GM12878 (cell line): ENCODE results near the gene VCAN. TPM values are rescaled to one million over a fixed set of nuclear protein-coding genes. Genes with fewer than 3 reads are reported as not detected.

Experiments
- ATAC-seq: fragments of 200-7000 bp; cut with Tn5 transposase; 3 replicates; pipeline ENCODE4 v1.9.1; 2020; ENCODE audit warnings: mild to moderate bottlenecking, moderate library complexity
- BruUV-seq: library from RNA; stranded (reverse); fragments of 400-500 nt; replicated peaks from 2 replicates; lab custom pipeline; 2021; lab: Mats Ljungman, UMichigan
- CTCF ChIA-PET: fragments of 300-600 bp; sonication (Branson Sonifier 250); formaldehyde crosslinking; extraction: SDS; loops from one replicate; lab custom pipeline; 2021; ENCODE audit warnings: inconsistent platforms; lab: Yijun Ruan, JAX
- POLR2A ChIA-PET: fragments of 350-600 bp; formaldehyde crosslinking; extraction: SDS; loops from one replicate; lab custom pipeline; 2021; ENCODE audit warnings: inconsistent platforms; lab: Charles Lee
- RAD21 ChIA-PET: fragments of 300-600 bp; sonication (Branson Sonifier 250); formaldehyde crosslinking; loops from one replicate; lab custom pipeline; 2023; ENCODE audit warnings: antibody characterized with exemption; ENCODE audit not compliant: unreplicated experiment; lab: Charles Lee
- SMC1A ChIA-PET: fragments of 300-600 bp; sonication (Branson Sonifier 250); formaldehyde crosslinking; loops from one replicate; lab custom pipeline; 2023; ENCODE audit not compliant: unreplicated experiment, uncharacterized antibody; lab: Charles Lee
- DNase-seq: peaks from one replicate; pipeline ENCODE4 v3.0.0-alpha.2; 2011; ENCODE audit warnings: low read depth, low spot score
- FAIRE-seq: peaks from 3 replicates; lab custom pipeline; 2011; peaks lifted over from hg19 to GRCh38; lab: Jason Lieb, UNC
- H2AFZ ChIP-seq: 2 replicates; pipeline ENCODE4 v1.6.0; 2011; ENCODE audit warnings: low read depth, low read length, control low read depth; ENCODE audit not compliant: control insufficient read depth
- H3K27ac ChIP-seq: 2 replicates; pipeline ENCODE4 v1.5.1; 2011; ENCODE audit warnings: control low read depth; ENCODE audit not compliant: control insufficient read depth, insufficient read depth
- H3K27me3 ChIP-seq, 2 experiments: replicated peaks in 1 of 2; 2 replicates each; pipeline versions ENCODE4 v1.6.0 to v1.6.1; 2011; ENCODE audit warnings: low read length in 1 of 2; ENCODE audit not compliant: control insufficient read depth in 2 of 2, insufficient read depth in 2 of 2
- H3K36me3 ChIP-seq, 2 experiments: 2 replicates each; pipeline ENCODE4 v1.5.1; 2011; ENCODE audit warnings: low read length in 1 of 2; ENCODE audit not compliant: control insufficient read depth in 2 of 2, insufficient read depth in 2 of 2
- H3K4me1 ChIP-seq: 2 replicates; pipeline ENCODE4 v1.6.1; 2011; ENCODE audit warnings: mild to moderate bottlenecking, low read length, moderate library complexity, mixed read lengths; ENCODE audit not compliant: control insufficient read depth, insufficient read depth
- H3K4me2 ChIP-seq: 2 replicates; pipeline ENCODE4 v1.6.0; 2011; ENCODE audit warnings: control low read depth; ENCODE audit not compliant: control insufficient read depth, insufficient read depth
- H3K4me3 ChIP-seq: fragments of 200-600 bp; sonication (generic); 2 replicates; pipeline ENCODE4 v1.5.1; 2016
- H3K79me2 ChIP-seq: 2 replicates; pipeline ENCODE4 v1.6.0; 2011; ENCODE audit warnings: low read length; ENCODE audit not compliant: control insufficient read depth, insufficient read depth
- H3K9ac ChIP-seq: 2 replicates; pipeline ENCODE4 v1.8.0; 2011; ENCODE audit warnings: low read length, control low read depth, mixed read lengths; ENCODE audit not compliant: control insufficient read depth, insufficient read depth
- H3K9me3 ChIP-seq: replicated peaks from 3 replicates; pipeline ENCODE4 v1.5.1; 2011; ENCODE audit warnings: mild to moderate bottlenecking, low read length; ENCODE audit not compliant: control insufficient read depth, insufficient read depth
- H4K20me1 ChIP-seq: 2 replicates; pipeline ENCODE4 v1.6.0; 2011; ENCODE audit not compliant: control insufficient read depth, insufficient read depth
- CHD4 ChIP-seq: fragments of 200-600 bp; sonication (generic); IDR thresholded peaks from 2 replicates; pipeline ENCODE4 v1.6.1; 2016; ENCODE audit warnings: mild to moderate bottlenecking
- CREB1 ChIP-seq: IDR thresholded peaks from 2 replicates; pipeline ENCODE4 v1.6.1; 2012; ENCODE audit warnings: low read depth, mild to moderate bottlenecking, inconsistent platforms
- DPF2 ChIP-seq: fragments of 450-650 bp; IDR thresholded peaks from 2 replicates; pipeline ENCODE4 v1.6.1; 2017; ENCODE audit warnings: mild to moderate bottlenecking
- EP300 ChIP-seq, 2 experiments: fragments of 150-350 bp in 1 of 2; IDR thresholded peaks; 2 replicates each; pipeline ENCODE4 v1.6.1; 2011 to 2012; ENCODE audit warnings: low read depth in 2 of 2, low read length in 2 of 2, borderline replicate concordance in 1 of 2, improper control_type of control experiment in 1 of 2, inconsistent platforms in 1 of 2; ENCODE audit not compliant: control insufficient read depth in 1 of 2
- ESRRA ChIP-seq: IDR thresholded peaks from 2 replicates; pipeline ENCODE4 v1.6.1; 2012; ENCODE audit warnings: mild to moderate bottlenecking, low read length, improper control_type of control experiment
- HDAC2 ChIP-seq: fragments of 200-600 bp; sonication (generic); IDR thresholded peaks from 2 replicates; pipeline ENCODE4 v1.6.1; 2017
- IKZF2 ChIP-seq, 2 experiments: fragments of 450-650 bp; IDR thresholded peaks; 2 replicates each; pipeline ENCODE4 v1.6.1; 2017; ENCODE audit warnings: mild to moderate bottlenecking in 2 of 2, moderate library complexity in 2 of 2
- NFYA ChIP-seq: IDR thresholded peaks from 2 replicates; pipeline ENCODE4 v1.6.1; 2011; ENCODE audit warnings: low read depth, mild to moderate bottlenecking, low read length, improper control_type of control experiment, borderline replicate concordance
- RCOR1 ChIP-seq: conservative IDR thresholded peaks from 2 replicates; pipeline ENCODE4 v1.6.1; 2012; ENCODE audit warnings: low read depth, low read length, improper control_type of control experiment
- TARDBP ChIP-seq: IDR thresholded peaks from 2 replicates; pipeline ENCODE4 v1.6.1; 2016; ENCODE audit warnings: borderline replicate concordance
- TBL1XR1 ChIP-seq: IDR thresholded peaks from 2 replicates; pipeline ENCODE4 v1.6.1; 2012; ENCODE audit warnings: low read depth, low read length, improper control_type of control experiment
- WGBS: methylation state at CpG from one replicate; pipeline ENCODE4 v1.1.6; 2016; ENCODE audit warnings: low lambda C conversion rate; ENCODE audit not compliant: insufficient replicate concordance, insufficient coverage; ENCODE audit errors: missing lambda C conversion rate; 5-methylcytosine and 5-hydroxymethylcytosine counted together
- in situ Hi-C: fragments of 300-500 bp; cut with MboI; formaldehyde crosslinking; loops from 9 replicates; pipeline ENCODE4 v1.14.3; 2018; ENCODE audit warnings: mixed read lengths
- intact Hi-C: fragments of 100-400 bp; cut with micrococcal nuclease; formaldehyde crosslinking; loops from one replicate; pipeline ENCODE4 v1.14.2; 2022; ENCODE audit not compliant: unreplicated experiment
- polyA plus RNA-seq, 11 experiments: library from polyadenylated mRNA; depleted of rRNA in 4 of 11; unstranded in 6 of 11; stranded (reverse) in 5 of 11; fragments of >200 nt; fragmentation: Nextera tagmentation in 4 of 11; fragmentation: Illumina TruSeq in 1 of 11; extraction: Ambion mirVana in 4 of 11; extraction: Trizol in 1 of 11; gene quantifications; 1 replicate in 1 of 11; 2 replicates in 10 of 11; pipeline versions ENCODE4 v1.2.1 to v1.2.3, GENCODE V29; 2011 to 2016; ENCODE audit warnings: inconsistent platforms in 2 of 11, missing spikeins in 2 of 11, low read depth in 1 of 11
- total RNA-seq, 4 experiments: library from RNA; depleted of rRNA in 3 of 4; stranded (reverse); fragments of >200 nt in 3 of 4; fragmentation: Illumina TruSeq in 1 of 4; extraction: Trizol in 1 of 4; gene quantifications; 2 replicates each; pipeline versions ENCODE4 v1.2.1 to v1.2.3, GENCODE V29; 2013 to 2021
- TF ChIP-seq, protein P1 (sequence below): fragments of 450-650 bp; formaldehyde crosslinking; IDR thresholded peaks from 2 replicates; pipeline ENCODE4 v1.4.0; 2022; ENCODE audit warnings: mild to moderate bottlenecking, moderate library complexity
- TF ChIP-seq, protein P2 (sequence below): fragments of 450-650 bp; IDR thresholded peaks from 2 replicates; pipeline ENCODE4 v1.6.1; 2016; ENCODE audit warnings: mild to moderate bottlenecking

VCAN gene
- total and polyA plus RNA-seq, 10 of the 15 experiments (the other 5 are each of a cell fraction or from before 2014, with no cell fraction given), result 1.2 to 15.2 (median 4.5) TPM

DNA sequence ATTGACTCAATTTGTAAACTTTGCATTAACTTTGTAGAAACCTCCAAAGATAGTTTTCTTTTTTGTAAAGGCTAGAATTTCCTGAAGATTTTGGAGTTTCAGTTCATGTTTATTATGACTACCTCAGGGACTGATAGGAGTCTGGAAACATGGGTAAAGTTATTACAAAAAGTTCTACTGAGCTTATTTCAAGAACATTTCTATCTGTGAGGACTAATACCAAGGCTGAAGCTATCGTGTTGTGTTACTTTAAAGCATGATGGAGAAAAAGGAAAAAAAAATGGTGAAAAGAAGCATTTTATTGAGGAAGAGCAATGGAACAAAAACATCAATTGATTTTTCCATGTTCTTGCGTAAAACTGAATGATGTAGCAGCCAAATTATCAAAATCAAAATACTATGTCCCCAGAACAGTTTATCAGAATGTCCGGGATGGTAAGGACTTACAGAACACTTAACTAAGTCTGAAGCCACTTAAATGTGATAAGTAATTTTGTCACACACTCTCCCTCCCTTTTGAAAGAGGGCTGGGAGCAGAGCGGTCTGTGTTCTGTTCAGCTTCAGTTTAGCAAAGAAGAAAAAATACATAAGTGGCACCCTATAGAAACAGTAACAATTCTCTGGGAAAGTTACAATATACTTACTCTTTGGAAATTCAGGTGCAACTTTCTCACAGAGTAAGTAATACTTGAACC, 25.1 kb upstream of the VCAN start:
- WGBS, result 68% methylated on average over 4 of the region's 4 CpGs
- ATAC-seq (no peak), DNase-seq (no peak), FAIRE-seq (no peak)
- no peak for TF ChIP-seq ESRRA
- Histone ChIP-seq H2AFZ (no peak overlapping the region), H3K4me1 (no peaks in the 10 kb centered on the region), H3K4me2 (no peak overlapping the region), H3K9ac (no peak overlapping the region), H3K4me3 (no peak overlapping the region), H3K79me2 (no peaks in the 10 kb centered on the region), H3K36me3 (no peaks in the 10 kb centered on the region), H4K20me1 (no peaks in the 10 kb centered on the region), H3K9me3 (no peaks in the 10 kb centered on the region; the same call in 2 of the 3 replicates), H3K27me3 (no peaks in the 10 kb centered on the region), H3K27ac (no peak overlapping the region)
- ChIA-PET SMC1A (interaction anchor here (1.0 kb wide), 1 partner anchor 20 kb away, joined by 3 read pairs; no protein-coding TSS in a partner anchor), POLR2A (no interaction called here), CTCF (no interaction called here), RAD21 (no interaction called here)
- in situ Hi-C loops (loop anchor here (25.0 kb wide), 1 partner anchor 809 kb away; no protein-coding TSS in a partner anchor), intact Hi-C loops (no loop called here)
- no TSS peak for BruUV-seq

DNA sequence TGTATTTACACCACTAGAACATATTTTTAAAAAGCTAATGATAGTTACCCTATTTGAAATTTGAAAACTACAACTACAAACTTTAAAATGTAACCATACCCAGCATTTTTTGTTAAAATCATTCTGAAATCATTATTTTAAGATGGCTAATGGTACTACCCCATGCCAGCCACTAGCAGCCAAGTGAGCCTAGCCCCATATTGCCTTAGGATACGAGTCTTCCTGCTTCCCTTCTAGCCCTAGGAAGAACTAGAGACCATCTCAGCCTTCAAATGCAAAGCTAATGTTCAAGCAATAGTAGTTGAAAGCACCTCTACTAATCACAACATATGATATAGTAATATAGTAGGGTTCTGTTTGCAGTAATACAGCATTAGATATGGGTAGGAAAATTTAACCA, 24.0 kb upstream of the VCAN start:
- CTCF ChIA-PET, result no interaction called here
- in situ Hi-C loops, result loop anchor here (25.0 kb wide), 1 partner anchor 810 kb away; no protein-coding TSS in a partner anchor

More for the DNA sequence above, 24.0 kb upstream of the VCAN start:
- H3K9me3 ChIP-seq, result no peaks in the 10 kb centered on the region; the same call in 2 of the 3 replicates
- TF ChIP-seq, protein P1, sequence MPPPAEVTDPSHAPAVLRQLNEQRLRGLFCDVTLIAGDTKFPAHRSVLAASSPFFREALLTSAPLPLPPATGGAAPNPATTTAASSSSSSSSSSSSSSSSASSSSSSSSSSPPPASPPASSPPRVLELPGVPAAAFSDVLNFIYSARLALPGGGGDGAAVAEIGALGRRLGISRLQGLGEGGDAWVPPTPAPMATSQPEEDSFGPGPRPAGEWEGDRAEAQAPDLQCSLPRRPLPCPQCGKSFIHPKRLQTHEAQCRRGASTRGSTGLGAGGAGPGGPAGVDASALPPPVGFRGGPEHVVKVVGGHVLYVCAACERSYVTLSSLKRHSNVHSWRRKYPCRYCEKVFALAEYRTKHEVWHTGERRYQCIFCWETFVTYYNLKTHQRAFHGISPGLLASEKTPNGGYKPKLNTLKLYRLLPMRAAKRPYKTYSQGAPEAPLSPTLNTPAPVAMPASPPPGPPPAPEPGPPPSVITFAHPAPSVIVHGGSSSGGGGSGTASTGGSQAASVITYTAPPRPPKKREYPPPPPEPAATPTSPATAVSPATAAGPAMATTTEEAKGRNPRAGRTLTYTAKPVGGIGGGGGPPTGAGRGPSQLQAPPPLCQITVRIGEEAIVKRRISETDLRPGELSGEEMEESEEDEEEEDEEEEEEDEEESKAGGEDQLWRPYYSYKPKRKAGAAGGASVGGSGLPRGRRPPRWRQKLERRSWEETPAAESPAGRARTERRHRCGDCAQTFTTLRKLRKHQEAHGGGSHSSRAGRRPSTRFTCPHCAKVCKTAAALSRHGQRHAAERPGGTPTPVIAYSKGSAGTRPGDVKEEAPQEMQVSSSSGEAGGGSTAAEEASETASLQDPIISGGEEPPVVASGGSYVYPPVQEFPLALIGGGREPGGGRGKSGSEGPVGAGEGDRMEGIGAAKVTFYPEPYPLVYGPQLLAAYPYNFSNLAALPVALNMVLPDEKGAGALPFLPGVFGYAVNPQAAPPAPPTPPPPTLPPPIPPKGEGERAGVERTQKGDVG (CRISPR knock-in tag), result no peak
- TF ChIP-seq HDAC2 (no peak), TARDBP (no peak), CHD4 (no peak), IKZF2 (IDR thresholded peaks at IDR 0.05) (no peak), RCOR1 (no peak), NFYA (no peak), EP300 (IDR thresholded peaks at IDR 0.05; ENCODE audit: borderline replicate concordance in 1 of 2, control insufficient read depth in 1 of 2, low read depth in 2 of 2, low read length in 2 of 2) (no peak), DPF2 (no peak), TBL1XR1 (no peak), CREB1 (no peak)
- TF ChIP-seq, protein P2, sequence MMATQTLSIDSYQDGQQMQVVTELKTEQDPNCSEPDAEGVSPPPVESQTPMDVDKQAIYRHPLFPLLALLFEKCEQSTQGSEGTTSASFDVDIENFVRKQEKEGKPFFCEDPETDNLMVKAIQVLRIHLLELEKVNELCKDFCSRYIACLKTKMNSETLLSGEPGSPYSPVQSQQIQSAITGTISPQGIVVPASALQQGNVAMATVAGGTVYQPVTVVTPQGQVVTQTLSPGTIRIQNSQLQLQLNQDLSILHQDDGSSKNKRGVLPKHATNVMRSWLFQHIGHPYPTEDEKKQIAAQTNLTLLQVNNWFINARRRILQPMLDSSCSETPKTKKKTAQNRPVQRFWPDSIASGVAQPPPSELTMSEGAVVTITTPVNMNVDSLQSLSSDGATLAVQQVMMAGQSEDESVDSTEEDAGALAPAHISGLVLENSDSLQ, result no peak
- DNase-seq (no peak), FAIRE-seq (no peak), ATAC-seq (no peak)
- no peak overlapping the region for H3K27ac ChIP-seq
- H3K4me3 ChIP-seq, result no peak overlapping the region
- RAD21 ChIA-PET, result no interaction called here
- 0% methylated on average over 1 of the region's 1 CpG for WGBS
- BruUV-seq, result no TSS peak
- POLR2A ChIA-PET, result interaction anchor here (0.6 kb wide), 1 partner anchor 47 kb away, joined by 6 read pairs; no protein-coding TSS in a partner anchor
- no peaks in the 10 kb centered on the region for H3K4me1 ChIP-seq
- H3K9ac ChIP-seq, result no peak overlapping the region
- H4K20me1 ChIP-seq, result no peaks in the 10 kb centered on the region
- no peak overlapping the region for H3K4me2 ChIP-seq
- no peaks in the 10 kb centered on the region for H3K79me2 ChIP-seq
- intact Hi-C loops, result no loop called here
- H3K27me3 ChIP-seq, result no peaks in the 10 kb centered on the region
- H3K36me3 ChIP-seq, result no peaks in the 10 kb centered on the region
- SMC1A ChIA-PET, result interaction anchor here (1.0 kb wide), 1 partner anchor 21 kb away, joined by 3 read pairs; no protein-coding TSS in a partner anchor
- no peak overlapping the region for H2AFZ ChIP-seq
